ENCODE results near the gene CC2D2A. TPM values are rescaled to one million over a fixed set of nuclear protein-coding genes. Genes with fewer than 3 reads are reported as not detected.

The CC2D2A gene
- total RNA-seq, 1 experiment from 2014 or later, result 13.0 TPM

GRCh38 chr4:15470128-15470475 lies 420 bp downstream of the CC2D2A start:
- ChIA-PET RAD21 (ENCODE audit: low non-redundant PET in 1 of 2, low total read pairs in 2 of 2, uncharacterized antibody in 2 of 2, unreplicated experiment in 2 of 2) (no interaction called here), CTCF (interaction anchor here (0.6 kb wide), 1 partner anchor 9 kb away, joined by 3 read pairs; no protein-coding TSS in a partner anchor), POLR2A (interaction anchor here (1.1 kb wide), 1 partner anchor 9 kb away, joined by 4 read pairs; no protein-coding TSS in a partner anchor)
- Histone ChIP-seq H4K20me1 (ENCODE audit: insufficient read depth) (no peaks in the 10 kb centered on the region), H3K9me2 (ENCODE audit: insufficient read depth) (no peaks in the 10 kb centered on the region), H3K9me3 (ENCODE audit: control insufficient read depth in 1 of 2, insufficient read depth in 1 of 2, low read depth in 1 of 2, low read length in 2 of 2) (no peaks in the 10 kb centered on the region), H3K4me2 (ENCODE audit: low read length) (no peak overlapping the region), H3K27me3 (ENCODE audit: insufficient read depth, low read length) (no peaks in the 10 kb centered on the region), H3K4me3 (replicated peaks in 1 of 2; ENCODE audit: low read depth in 1 of 2, low read length in 2 of 2) (no peak overlapping the region), H2AFZ (ENCODE audit: low read depth, low read length, poor library complexity, severe bottlenecking) (no peak overlapping the region), H3K9ac (ENCODE audit: low read length) (no peak overlapping the region), H3K4me1 (ENCODE audit: control insufficient read depth in 1 of 2, insufficient read depth in 2 of 2, low read length in 2 of 2) (no peaks in the 10 kb centered on the region), H3K27ac (ENCODE audit: low read depth, low read length) (no peak overlapping the region), H3K79me2 (ENCODE audit: insufficient read depth, low read length) (no peaks in the 10 kb centered on the region), H3K36me3 (ENCODE audit: control insufficient read depth in 1 of 2, insufficient read depth in 2 of 2, low read length in 2 of 2) (no peaks in the 10 kb centered on the region)
- intact Hi-C loops (cut with micrococcal nuclease), result no loop called here
- ATAC-seq (no peak), DNase-seq (ENCODE audit: low read depth, low spot score) (no peak)
- TF ChIP-seq POLR2A (IDR thresholded peaks at IDR 0.05; ENCODE audit: borderline replicate concordance, extremely low read depth, insufficient read depth, insufficient read length) (no peak), POLR2AphosphoS5 (IDR thresholded peaks at IDR 0.05; ENCODE audit: low read depth, low read length) (no peak), FOSL1 (IDR thresholded peaks at IDR 0.05; ENCODE audit: low read depth) (no peak), CBX3 (IDR thresholded peaks at IDR 0.05; ENCODE audit: low read depth) (no peak), ZNF274 (IDR thresholded peaks at IDR 0.05; ENCODE audit: low read depth, low read length) (no peak), ELF1 (IDR thresholded peaks at IDR 0.05; ENCODE audit: borderline replicate concordance, low read depth) (no peak), RAD21 (IDR thresholded peaks at IDR 0.05; ENCODE audit: low read depth) (no peak), CEBPB (IDR thresholded peaks at IDR 0.05; ENCODE audit: low read depth) (no peak), ATF3 (IDR thresholded peaks at IDR 0.05) (no peak)
- BruUV-seq (replicated peaks), result no TSS peak

GRCh38 chr4:15476396-15476795 lies 6.7 kb downstream of the CC2D2A start:
- Histone ChIP-seq H3K9me3 (ENCODE audit: control insufficient read depth in 1 of 2, insufficient read depth in 1 of 2, low read depth in 1 of 2, low read length in 2 of 2) (no peaks in the 10 kb centered on the region), H3K9ac (ENCODE audit: low read length) (no peak overlapping the region), H3K4me1 (ENCODE audit: control insufficient read depth in 1 of 2, insufficient read depth in 2 of 2, low read length in 2 of 2) (peaks cover 5 to 11% of the 10 kb centered on the region in 2 experiments), H3K27me3 (ENCODE audit: insufficient read depth, low read length) (no peaks in the 10 kb centered on the region), H2AFZ (ENCODE audit: low read depth, low read length, poor library complexity, severe bottlenecking) (no peak overlapping the region), H3K4me2 (ENCODE audit: low read length) (no peak overlapping the region), H3K79me2 (ENCODE audit: insufficient read depth, low read length) (0 out of 2 replicates have a peak, but pooled peaks cover 7% of the 10 kb centered on the region), H3K4me3 (replicated peaks in 1 of 2; ENCODE audit: low read depth in 1 of 2, low read length in 2 of 2) (no peak overlapping the region), H3K27ac (ENCODE audit: low read depth, low read length) (no peak overlapping the region), H3K36me3 (ENCODE audit: control insufficient read depth in 1 of 2, insufficient read depth in 2 of 2, low read length in 2 of 2) (no peaks in the 10 kb centered on the region), H3K9me2 (ENCODE audit: insufficient read depth) (no peaks in the 10 kb centered on the region), H4K20me1 (ENCODE audit: insufficient read depth) (no peaks in the 10 kb centered on the region)
- no peak for ATAC-seq
- ChIA-PET RAD21 (ENCODE audit: low non-redundant PET in 1 of 2, low total read pairs in 2 of 2, uncharacterized antibody in 2 of 2, unreplicated experiment in 2 of 2) (no interaction called here), POLR2A (no interaction called here), CTCF (no interaction called here)
- no peak for TF ChIP-seq FOSL1 (IDR thresholded peaks at IDR 0.05; ENCODE audit: low read depth)
- TF ChIP-seq YY1 (IDR thresholded peaks at IDR 0.05; ENCODE audit: extremely low read depth, insufficient replicate concordance, low read depth, low read length), result no peak
- intact Hi-C loops (cut with micrococcal nuclease), result loop anchor here (5.0 kb wide), 2 partner anchors 406 to 791 kb away; no protein-coding TSS in a partner anchor
- DNase-seq (ENCODE audit: low read depth, low spot score), result no peak
- no TSS peak for BruUV-seq (replicated peaks)
